Upper lobe of right lung (tissue), 1 donor: ENCODE results near the gene ICE1. TPM values are rescaled to one million over a fixed set of nuclear protein-coding genes. Genes with fewer than 3 reads are reported as not detected.
A peak's percentile ranks its signal among the peaks of the same experiment; 100 is the strongest.

Source experiments
- ATAC-seq: fragments of 200-7000 bp; cut with Tn5 transposase; one replicate; pipeline ENCODE4 v1.9.1; 2020; ENCODE audit warnings: mild to moderate bottlenecking, moderate library complexity
- DNase-seq: peaks from one replicate; pipeline ENCODE4 v3.0.0-alpha.2; 2020
- H3K27ac ChIP-seq: fragments of 200-600 bp; one replicate; pipeline ENCODE4 v1.8.0; 2022
- H3K27me3 ChIP-seq: fragments of 200-600 bp; one replicate; pipeline ENCODE4 v1.8.0; 2022; ENCODE audit warnings: mild to moderate bottlenecking
- H3K36me3 ChIP-seq: fragments of 200-600 bp; one replicate; pipeline ENCODE4 v1.8.0; 2022
- H3K4me1 ChIP-seq: fragments of 200-600 bp; one replicate; pipeline ENCODE4 v1.8.0; 2022
- H3K4me3 ChIP-seq: fragments of 200-600 bp; one replicate; pipeline ENCODE4 v1.8.0; 2022; ENCODE audit warnings: mild to moderate bottlenecking
- H3K9me3 ChIP-seq: fragments of 200-600 bp; one replicate; pipeline ENCODE4 v1.8.0; 2022
- CTCF ChIP-seq: fragments of 200-600 bp; IDR thresholded peaks from one replicate; pipeline ENCODE4 v1.8.0; 2022; ENCODE audit warnings: antibody characterized with exemption
- intact Hi-C: fragments of 100-400 bp; cut with DNase I; formaldehyde crosslinking; loops from one replicate; pipeline ENCODE4 v1.11.0; 2022
- total RNA-seq: library from RNA; stranded (reverse); fragmentation: NEBNext Ultra II Directional; extraction: Animal tissue kit (Norgen Biotek cat#: 25700); gene quantifications from one replicate; pipeline ENCODE4 v1.2.1, GENCODE V29; 2021
- donor health status: DM: no; HTN: yes; CAD: no; lungs with severe emphysema.

ICE1 gene
- total RNA-seq, 1 donor from 2014 or later: 28.5 TPM

- intact Hi-C loops: no loop called here
- no peaks in the 10 kb centered on the region for H3K4me1 ChIP-seq
- ATAC-seq (no peak), DNase-seq (no peak)
- H3K27me3 ChIP-seq: no peaks in the 10 kb centered on the region
- no peak overlapping the region for H3K4me3 ChIP-seq
- H3K27ac ChIP-seq: no peak overlapping the region
- TF ChIP-seq CTCF: no peak
- peaks cover 24% of the 10 kb centered on the region for H3K36me3 ChIP-seq
- no peaks in the 10 kb centered on the region for H3K9me3 ChIP-seq
These were observed 58.1 kb downstream of the ICE1 start for GRCh38 chr5:5480481-5481111.

GRCh38 chr5:5481206-5481605 lies 58.7 kb downstream of the ICE1 start:
- Histone ChIP-seq H3K36me3 (peaks cover 18% of the 10 kb centered on the region), H3K9me3 (no peaks in the 10 kb centered on the region), H3K27ac (no peak overlapping the region), H3K4me3 (no peak overlapping the region), H3K27me3 (no peaks in the 10 kb centered on the region), H3K4me1 (no peaks in the 10 kb centered on the region)
- TF ChIP-seq CTCF: no peak
- no peak for DNase-seq
- ATAC-seq: no peak
- intact Hi-C loops: no loop called here

- H3K9me3 ChIP-seq: no peaks in the 10 kb centered on the region
- no peaks in the 10 kb centered on the region for H3K4me1 ChIP-seq
- intact Hi-C loops: no loop called here
- H3K4me3 ChIP-seq: no peak overlapping the region
- TF ChIP-seq CTCF: no peak
- H3K27me3 ChIP-seq: no peaks in the 10 kb centered on the region
- DNase-seq: no peak
- peaks cover 17% of the 10 kb centered on the region for H3K36me3 ChIP-seq
- no peak for ATAC-seq
- H3K27ac ChIP-seq: no peak overlapping the region
These were observed 59.2 kb downstream of the ICE1 start for GRCh38 chr5:5481633-5482032.

- Histone ChIP-seq H3K4me3 (no peak overlapping the region), H3K9me3 (no peaks in the 10 kb centered on the region), H3K27me3 (no peaks in the 10 kb centered on the region), H3K27ac (no peak overlapping the region), H3K4me1 (no peaks in the 10 kb centered on the region), H3K36me3 (peaks cover 21% of the 10 kb centered on the region)
- intact Hi-C loops: no loop called here
- peak; percentile 66 for ATAC-seq
- DNase-seq: no peak
- TF ChIP-seq CTCF: no peak
These were observed 60.9 kb downstream of the ICE1 start for GRCh38 chr5:5483350-5483749.

GRCh38 chr5:5483880-5484598 lies 61.6 kb downstream of the ICE1 start:
- H3K4me1 ChIP-seq: no peaks in the 10 kb centered on the region
- intact Hi-C loops: no loop called here
- H3K36me3 ChIP-seq: peaks cover 28% of the 10 kb centered on the region
- ATAC-seq: no peak
- no peak overlapping the region for H3K27ac ChIP-seq
- TF ChIP-seq CTCF: no peak
- H3K4me3 ChIP-seq: no peak overlapping the region
- H3K9me3 ChIP-seq: no peaks in the 10 kb centered on the region
- no peaks in the 10 kb centered on the region for H3K27me3 ChIP-seq
- DNase-seq: no peak
